Parathyroid adenoma (tissue), 2 donors: ENCODE data around the gene SOX8.

Experiments
- H2AFZ ChIP-seq: fragments of 300-600 bp; sonication (generic); one replicate; pipeline ENCODE4 v1.7.0; 2017; ENCODE audit warnings: antibody characterized with exemption, mild to moderate bottlenecking
- H3K27ac ChIP-seq: fragments of 300-600 bp; sonication (generic); one replicate; pipeline ENCODE4 v1.7.0; 2017
- H3K27me3 ChIP-seq: fragments of 300-600 bp; sonication (generic); one replicate; pipeline ENCODE4 v1.7.0; 2017; ENCODE audit warnings: low read length; ENCODE audit not compliant: control insufficient read depth, insufficient read depth
- H3K36me3 ChIP-seq: fragments of 300-600 bp; sonication (generic); one replicate; pipeline ENCODE4 v1.7.0; 2017; ENCODE audit warnings: low read length; ENCODE audit not compliant: control insufficient read depth, insufficient read depth
- H3K4me1 ChIP-seq: fragments of 300-600 bp; sonication (generic); one replicate; pipeline ENCODE4 v1.7.0; 2017; ENCODE audit warnings: control low read depth
- H3K4me2 ChIP-seq: fragments of 300-600 bp; sonication (generic); one replicate; pipeline ENCODE4 v1.7.0; 2017; ENCODE audit warnings: low read length
- H3K4me3 ChIP-seq: fragments of 300-600 bp; sonication (generic); one replicate; pipeline ENCODE4 v1.7.0; 2017; ENCODE audit warnings: low read depth, low read length
- H3K79me2 ChIP-seq: fragments of 300-600 bp; sonication (generic); one replicate; pipeline ENCODE4 v1.7.0; 2017; ENCODE audit warnings: control low read depth
- H3K9ac ChIP-seq: fragments of 300-600 bp; sonication (generic); one replicate; pipeline ENCODE4 v1.7.0; 2017; ENCODE audit warnings: mild to moderate bottlenecking
- H3K9me3 ChIP-seq: fragments of 300-600 bp; sonication (generic); one replicate; pipeline ENCODE4 v1.7.0; 2017; ENCODE audit warnings: low read length; ENCODE audit not compliant: control insufficient read depth
- TF ChIP-seq, protein P1 (sequence below): fragments of 300-600 bp; sonication (generic); IDR thresholded peaks from one replicate; pipeline ENCODE4 v1.7.0; 2017; ENCODE audit warnings: antibody characterized with exemption, mild to moderate bottlenecking
- donor health status: primary hyperparathyroidism.

Gene SOX8

GRCh38 chr16:972316-973002, 9.1 kb upstream of the SOX8 start:
- TF ChIP-seq, protein P1, sequence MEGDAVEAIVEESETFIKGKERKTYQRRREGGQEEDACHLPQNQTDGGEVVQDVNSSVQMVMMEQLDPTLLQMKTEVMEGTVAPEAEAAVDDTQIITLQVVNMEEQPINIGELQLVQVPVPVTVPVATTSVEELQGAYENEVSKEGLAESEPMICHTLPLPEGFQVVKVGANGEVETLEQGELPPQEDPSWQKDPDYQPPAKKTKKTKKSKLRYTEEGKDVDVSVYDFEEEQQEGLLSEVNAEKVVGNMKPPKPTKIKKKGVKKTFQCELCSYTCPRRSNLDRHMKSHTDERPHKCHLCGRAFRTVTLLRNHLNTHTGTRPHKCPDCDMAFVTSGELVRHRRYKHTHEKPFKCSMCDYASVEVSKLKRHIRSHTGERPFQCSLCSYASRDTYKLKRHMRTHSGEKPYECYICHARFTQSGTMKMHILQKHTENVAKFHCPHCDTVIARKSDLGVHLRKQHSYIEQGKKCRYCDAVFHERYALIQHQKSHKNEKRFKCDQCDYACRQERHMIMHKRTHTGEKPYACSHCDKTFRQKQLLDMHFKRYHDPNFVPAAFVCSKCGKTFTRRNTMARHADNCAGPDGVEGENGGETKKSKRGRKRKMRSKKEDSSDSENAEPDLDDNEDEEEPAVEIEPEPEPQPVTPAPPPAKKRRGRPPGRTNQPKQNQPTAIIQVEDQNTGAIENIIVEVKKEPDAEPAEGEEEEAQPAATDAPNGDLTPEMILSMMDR: no peak
- H3K4me1 ChIP-seq: peaks cover 8% of the 10 kb centered on the region
- peaks cover 1% of the 10 kb centered on the region for H3K79me2 ChIP-seq
- H3K4me3 ChIP-seq: no peak overlapping the region
- H2AFZ ChIP-seq: no peak overlapping the region
- H3K27ac ChIP-seq: no peak overlapping the region
- H3K9me3 ChIP-seq: no peaks in the 10 kb centered on the region
- H3K36me3 ChIP-seq: no peaks in the 10 kb centered on the region
- H3K27me3 ChIP-seq: no peaks in the 10 kb centered on the region
- H3K4me2 ChIP-seq: no peak overlapping the region
- H3K9ac ChIP-seq: no peak overlapping the region

GRCh38 chr16:973366-973765, 8.2 kb upstream of the SOX8 start:
- Histone ChIP-seq H3K9ac (no peak overlapping the region), H3K36me3 (no peaks in the 10 kb centered on the region), H3K27me3 (no peaks in the 10 kb centered on the region), H3K79me2 (no peaks in the 10 kb centered on the region), H3K4me2 (no peak overlapping the region), H3K27ac (no peak overlapping the region), H3K9me3 (no peaks in the 10 kb centered on the region), H2AFZ (no peak overlapping the region), H3K4me1 (peaks cover 8% of the 10 kb centered on the region), H3K4me3 (no peak overlapping the region)
- TF ChIP-seq, protein P1: no peak

DNA sequence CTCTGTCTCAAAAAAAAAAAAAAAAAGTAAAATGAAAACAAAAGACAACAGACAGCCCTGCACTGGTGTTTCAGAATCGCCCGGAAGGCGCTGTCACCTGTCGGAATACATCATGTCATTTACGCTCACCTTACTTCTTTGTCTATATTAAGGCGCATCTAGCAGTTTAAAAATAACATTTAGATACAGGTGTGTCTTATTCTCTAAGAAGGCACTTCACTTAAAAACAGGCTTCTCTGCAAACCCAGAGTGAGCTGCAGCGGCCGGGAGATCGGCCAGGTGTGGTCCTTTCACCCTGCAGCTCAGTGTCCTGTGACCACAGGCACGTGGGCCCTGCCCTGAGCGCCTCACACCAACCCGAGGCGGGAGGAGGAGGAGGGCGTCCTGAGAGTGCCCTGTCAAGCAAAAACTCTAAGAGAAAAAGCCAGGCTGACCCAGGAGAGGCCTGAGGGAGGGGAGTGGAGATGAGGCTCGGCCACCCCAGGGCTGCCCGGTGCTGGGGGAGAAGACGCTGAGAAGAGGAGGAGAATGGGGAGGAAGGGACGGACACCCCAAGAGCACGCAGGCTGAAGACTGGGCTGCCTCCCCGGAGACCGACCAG, 7.5 kb upstream of the SOX8 start:
- Histone ChIP-seq H3K4me1 (peaks cover 8% of the 10 kb centered on the region), H3K9ac (no peak overlapping the region), H3K27ac (no peak overlapping the region), H3K27me3 (no peaks in the 10 kb centered on the region), H3K9me3 (no peaks in the 10 kb centered on the region), H3K79me2 (no peaks in the 10 kb centered on the region), H3K4me3 (no peak overlapping the region), H2AFZ (no peak overlapping the region), H3K36me3 (no peaks in the 10 kb centered on the region), H3K4me2 (no peak overlapping the region)
- TF ChIP-seq, protein P1: no peak

GRCh38 chr16:974611-975261, 6.8 kb upstream of the SOX8 start:
- Histone ChIP-seq H3K36me3 (no peaks in the 10 kb centered on the region), H2AFZ (no peak overlapping the region), H3K4me3 (no peak overlapping the region), H3K4me2 (no peak overlapping the region), H3K27ac (no peak overlapping the region), H3K9me3 (no peaks in the 10 kb centered on the region), H3K9ac (no peak overlapping the region), H3K27me3 (no peaks in the 10 kb centered on the region), H3K4me1 (peaks cover 4% of the 10 kb centered on the region), H3K79me2 (no peaks in the 10 kb centered on the region)
- TF ChIP-seq, protein P1: no peak
